K562 (cell line): ENCODE data around the gene SLC16A13. TPM values are rescaled to one million over a fixed set of nuclear protein-coding genes. Genes with fewer than 3 reads are reported as not detected.

Experiments
- ATAC-seq: fragments of 200-7000 bp; cut with Tn5 transposase; 3 replicates; pipeline ENCODE4 v1.9.1; 2020; ENCODE audit warnings: moderate library complexity
- BruUV-seq: library from RNA; stranded (reverse); fragments of 400-500 nt; replicated peaks from 2 replicates; lab custom pipeline; 2021; lab: Mats Ljungman, UMichigan
- CTCF ChIA-PET: fragments of 300-600 bp; formaldehyde crosslinking; extraction: SDS; loops from one replicate; lab custom pipeline; 2021; ENCODE audit warnings: low intra/inter-chr PET ratio; lab: Yijun Ruan, JAX
- POLR2A ChIA-PET: fragments of 300-600, 350-650 bp; sonication (Branson Sonifier 250); formaldehyde crosslinking; extraction: SDS; loops from one replicate; lab custom pipeline; 2021; ENCODE audit warnings: antibody characterized with exemption, inconsistent platforms; lab: Yijun Ruan, JAX
- DNase-seq, 4 experiments: peaks; one replicate each; pipeline versions ENCODE4 v3.0.0 to v3.0.0-alpha.2; 2011 to 2018; ENCODE audit warnings: low spot score in 3 of 4, mixed read lengths in 3 of 4; ENCODE audit errors: extremely low read depth in 1 of 4
- FAIRE-seq: peaks from 2 replicates; lab custom pipeline; 2011; peaks lifted over from hg19 to GRCh38; lab: Jason Lieb, UNC
- H2AFZ ChIP-seq: 2 replicates; pipeline ENCODE4 v1.6.0; 2011; ENCODE audit warnings: low read depth, low read length, control low read depth, inconsistent platforms
- H3K27ac ChIP-seq: fragments of 200-600 bp; 3 replicates; pipeline ENCODE4 v1.8.0; 2011; ENCODE audit warnings: low read depth, mild to moderate bottlenecking, control low read depth, inconsistent platforms, low read length, moderate library complexity, mixed read lengths; ENCODE audit errors: extremely low read depth
- H3K27me3 ChIP-seq, 2 experiments: fragments of 300-600 bp in 1 of 2; 2 replicates in 1 of 2; 3 replicates in 1 of 2; pipeline versions ENCODE4 v1.6.0 to v1.8.0; 2011; ENCODE audit warnings: inconsistent platforms in 2 of 2, low read length in 2 of 2, mild to moderate bottlenecking in 1 of 2, mixed read lengths in 1 of 2, moderate library complexity in 1 of 2; ENCODE audit not compliant: control insufficient read depth in 2 of 2, insufficient read depth in 2 of 2
- H3K36me3 ChIP-seq: fragments of 300-600 bp; 3 replicates; pipeline ENCODE4 v1.8.0; 2011; ENCODE audit warnings: mild to moderate bottlenecking, low read length, inconsistent platforms; ENCODE audit not compliant: control insufficient read depth, insufficient read depth
- H3K4me1 ChIP-seq, 2 experiments: fragments of 200-600 bp in 1 of 2; replicated peaks in 1 of 2; 2 replicates in 1 of 2; 3 replicates in 1 of 2; pipeline versions ENCODE4 v1.5.1 to v1.8.0; 2011; ENCODE audit warnings: inconsistent platforms in 2 of 2, low read length in 2 of 2, mild to moderate bottlenecking in 1 of 2, mixed read lengths in 1 of 2, moderate library complexity in 1 of 2; ENCODE audit not compliant: control insufficient read depth in 2 of 2, insufficient read depth in 2 of 2
- H3K4me2 ChIP-seq: 2 replicates; pipeline ENCODE4 v1.6.1; 2011; ENCODE audit warnings: low read length, control low read depth, inconsistent platforms, mixed read lengths; ENCODE audit not compliant: insufficient read depth
- H3K4me3 ChIP-seq: fragments of 200-600 bp; sonication (generic), shearing (Covaris generic); 2 replicates; pipeline ENCODE4 v1.5.1; 2016; ENCODE audit warnings: control low read depth, inconsistent platforms
- H3K79me2 ChIP-seq: fragments of 200-600 bp; 3 replicates; pipeline ENCODE4 v1.8.0; 2011; ENCODE audit warnings: low read length, inconsistent platforms; ENCODE audit not compliant: control insufficient read depth, insufficient read depth
- H3K9ac ChIP-seq, 2 experiments: 2 replicates each; pipeline versions ENCODE4 v1.6.0 to v1.6.1; 2011; ENCODE audit warnings: low read depth in 2 of 2, low read length in 2 of 2, control low read depth in 1 of 2, inconsistent platforms in 1 of 2, mild to moderate bottlenecking in 1 of 2, mixed read lengths in 1 of 2; ENCODE audit not compliant: insufficient read depth in 1 of 2
- H3K9me1 ChIP-seq: one replicate; pipeline ENCODE4 v1.6.0; 2011; ENCODE audit warnings: inconsistent platforms, mild to moderate bottlenecking, low read length, moderate library complexity; ENCODE audit not compliant: control insufficient read depth, insufficient read depth
- H3K9me3 ChIP-seq: replicated peaks from 2 replicates; pipeline ENCODE4 v1.5.1; 2011; ENCODE audit warnings: low read depth, low read length, inconsistent platforms; ENCODE audit not compliant: control insufficient read depth, insufficient read depth
- H4K20me1 ChIP-seq: replicated peaks from 2 replicates; pipeline ENCODE4 v1.6.1; 2011; ENCODE audit warnings: low read length, inconsistent platforms, mixed read lengths; ENCODE audit not compliant: control insufficient read depth, insufficient read depth
- HLTF ChIP-seq: fragments of 450-650 bp; IDR thresholded peaks from 2 replicates; pipeline ENCODE4 v1.6.1; 2016
- U2AF1 ChIP-seq: fragments of 200-400 bp; formaldehyde crosslinking; optimal IDR thresholded peaks from 2 replicates; pipeline ENCODE3; 2017; ENCODE audit warnings: mild to moderate bottlenecking, low read depth, low read length, moderate library complexity
- YY1 ChIP-seq, 3 experiments: IDR thresholded peaks; 2 replicates each; pipeline ENCODE4 v1.6.1; 2011; ENCODE audit warnings: low read length in 2 of 3, mild to moderate bottlenecking in 2 of 3, moderate library complexity in 2 of 3, borderline replicate concordance in 1 of 3, control low read depth in 1 of 3, low read depth in 1 of 3; ENCODE audit not compliant: insufficient read depth in 3 of 3, insufficient replicate concordance in 2 of 3, control insufficient read depth in 1 of 3, insufficient read length in 1 of 3; ENCODE audit errors: extremely low read depth in 1 of 3
- ZNF121 ChIP-seq: sonication (generic); formaldehyde crosslinking; conservative IDR thresholded peaks from 2 replicates; pipeline ENCODE4 v1.8.0; 2022; ENCODE audit warnings: missing genetic modification reagents
- WGBS: fragments of 100-300 bp; shearing (Covaris generic); methylation state at CpG from one replicate; pipeline ENCODE4 v1.1.6; 2016; ENCODE audit warnings: low coverage, mixed read lengths; ENCODE audit not compliant: insufficient coverage; ENCODE audit errors: missing lambda C conversion rate; 5-methylcytosine and 5-hydroxymethylcytosine counted together
- in situ Hi-C: fragments of 300-500 bp; cut with MboI; formaldehyde crosslinking; loops from 4 replicates; pipeline ENCODE4 v1.15.0; 2018; ENCODE audit warnings: inconsistent platforms, mixed read lengths
- intact Hi-C: fragments of 100-400 bp; cut with micrococcal nuclease; formaldehyde crosslinking; loops from 2 replicates; pipeline ENCODE4 v1.14.2; 2022
- polyA plus RNA-seq, 8 experiments: library from polyadenylated mRNA; depleted of rRNA in 4 of 8; stranded (reverse) in 5 of 8; unstranded in 3 of 8; fragments of >200 nt; fragmentation: Nextera tagmentation in 2 of 8; fragmentation: Illumina TruSeq in 1 of 8; extraction: Ambion mirVana in 2 of 8; extraction: Trizol in 1 of 8; gene quantifications; 2 replicates each; pipeline versions ENCODE4 v1.2.1 to v1.2.3, GENCODE V29; 2011 to 2014; ENCODE audit warnings: inconsistent platforms in 1 of 8, missing spikeins in 1 of 8
- total RNA-seq, 7 experiments: library from RNA; depleted of rRNA in 6 of 7; stranded (reverse); fragments of >200 nt in 6 of 7; fragmentation: Illumina TruSeq in 2 of 7; extraction: Trizol in 2 of 7; gene quantifications; 2 replicates each; pipeline versions ENCODE4 v1.2.1 to v1.2.3, GENCODE V29; 2011 to 2021; ENCODE audit warnings: low replicate concordance in 1 of 7

The SLC16A13 gene
- total and polyA plus RNA-seq, 9 of the 15 experiments (the other 6 are each of a cell fraction or from before 2014, with no cell fraction given), result 0.04 to 5.6 (median 0.87) TPM

DNA sequence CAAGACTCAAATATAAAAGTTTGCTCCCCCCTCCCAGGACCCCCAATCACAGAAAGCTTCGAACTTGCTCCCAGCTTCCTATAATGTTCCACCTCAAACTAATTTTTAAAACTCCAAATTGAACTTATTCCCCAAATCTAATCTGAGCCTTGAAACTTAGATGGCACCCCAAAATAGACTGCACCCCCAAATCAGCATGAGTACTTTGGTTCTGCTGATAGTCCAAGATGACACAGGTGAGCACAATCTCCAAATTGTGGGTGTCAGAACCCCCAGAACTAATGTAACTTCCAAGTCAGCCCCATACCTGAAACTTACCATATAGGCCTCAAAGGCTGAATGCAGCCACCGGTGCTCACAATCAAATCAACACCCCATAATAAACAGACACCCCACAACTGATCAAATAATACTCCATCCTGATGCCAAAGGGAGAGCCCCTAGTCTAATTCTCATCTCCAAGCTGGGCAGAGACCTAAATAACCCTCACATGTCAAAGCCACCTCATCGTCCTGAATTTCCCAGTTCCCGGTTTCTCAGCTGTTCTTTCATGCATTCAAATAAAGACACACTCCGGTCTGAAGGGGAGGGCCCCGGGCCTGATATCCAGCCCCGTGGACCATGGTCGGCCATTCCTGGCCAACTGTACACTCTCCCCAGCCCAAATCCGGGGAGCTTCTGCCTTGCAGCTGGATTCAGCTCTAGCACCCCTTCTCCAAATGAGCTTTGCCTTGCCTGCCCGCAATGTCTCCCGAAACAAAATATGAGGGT is 14.7 kb upstream of the SLC16A13 start:
- Histone ChIP-seq H3K27ac (no peak overlapping the region), H3K36me3 (0 out of 3 replicates have a peak, but pooled peaks cover under 1% of the 10 kb centered on the region), H3K79me2 (peaks cover 16% of the 10 kb centered on the region), H4K20me1 (no peaks in the 10 kb centered on the region), H2AFZ (peak overlapping the region; percentile 94), H3K4me2 (peak overlapping the region; percentile 68), H3K9me1 (no peaks in the 10 kb centered on the region), H3K4me1 (peaks cover 44 to 74% of the 10 kb centered on the region in 2 experiments), H3K9me3 (no peaks in the 10 kb centered on the region), H3K9ac (peak overlapping the region; percentile 65 to 82; a peak in 2 of 4 replicates), H3K4me3 (no peak overlapping the region), H3K27me3 (no peaks in the 10 kb centered on the region)
- ATAC-seq (no peak), DNase-seq (no peak), FAIRE-seq (no peak)
- intact Hi-C loops, result loop anchor here (5.0 kb wide), 1 partner anchor 264 kb away; the partner anchor contains the start of gene XAF1
- BruUV-seq, result no TSS peak
- ChIA-PET POLR2A (interaction anchor here (0.6 to 1.0 kb wide), 5 partner anchors 11 to 403 kb away, joined by 3 to 4 read pairs (median 3); no protein-coding TSS in a partner anchor), CTCF (interaction anchor here (1.6 kb wide), 1 partner anchor 109 kb away, joined by 6 read pairs; no protein-coding TSS in a partner anchor)
- in situ Hi-C loops, result no loop called here
- WGBS, result 42% methylated on average over 11 of the region's 11 CpGs
- TF ChIP-seq YY1 (IDR thresholded peaks at IDR 0.05; ENCODE audit: borderline replicate concordance in 1 of 3, control insufficient read depth in 1 of 3, extremely low read depth in 1 of 3, insufficient read depth in 3 of 3, insufficient read length in 1 of 3, insufficient replicate concordance in 2 of 3, low read depth in 1 of 3, low read length in 2 of 3) (peak in 1 of 3 experiments; percentile 29), ZNF121 (CRISPR knock-in tag) (no peak), HLTF (no peak), U2AF1 (no peak)
